ENCODE data around the gene ARID1A. TPM values are rescaled to one million over a fixed set of nuclear protein-coding genes. Genes with fewer than 3 reads are reported as not detected.

Gene ARID1A
- total and polyA plus RNA-seq, 9 of the 15 experiments (the other 6 are each of a cell fraction or from before 2014, with no cell fraction given): 8.3 to 88.3 (median 22.5) TPM

DNA sequence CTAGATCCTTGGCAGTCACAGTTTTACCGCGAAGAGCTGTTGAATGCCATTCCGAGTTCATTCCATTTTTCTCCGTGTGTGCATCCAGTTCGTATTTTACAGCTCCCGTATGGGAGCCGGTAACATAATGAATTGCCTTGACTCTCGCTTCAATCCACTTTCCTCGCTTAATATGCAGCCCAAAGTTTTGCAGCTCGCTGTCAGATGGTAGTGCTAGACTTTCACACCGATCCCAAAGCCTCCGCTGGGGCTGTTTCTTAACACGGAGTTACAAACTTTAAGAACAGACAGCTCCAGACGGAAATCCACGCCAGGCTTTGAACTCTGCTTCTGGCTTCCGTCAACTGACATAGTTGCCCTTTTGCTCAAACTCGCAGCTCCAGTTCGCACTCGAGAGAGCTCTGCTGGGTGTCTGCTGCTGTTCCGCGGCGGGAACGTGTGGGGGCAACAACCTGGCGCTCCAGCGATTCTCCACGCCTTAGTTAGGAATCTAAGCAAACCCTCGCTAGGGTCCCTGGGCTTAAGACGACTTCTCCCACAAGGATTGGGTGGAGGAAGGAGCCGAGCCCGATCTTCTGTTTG is 3.5 kb upstream of the ARID1A start (continued):
- TF ChIP-seq, protein P1, sequence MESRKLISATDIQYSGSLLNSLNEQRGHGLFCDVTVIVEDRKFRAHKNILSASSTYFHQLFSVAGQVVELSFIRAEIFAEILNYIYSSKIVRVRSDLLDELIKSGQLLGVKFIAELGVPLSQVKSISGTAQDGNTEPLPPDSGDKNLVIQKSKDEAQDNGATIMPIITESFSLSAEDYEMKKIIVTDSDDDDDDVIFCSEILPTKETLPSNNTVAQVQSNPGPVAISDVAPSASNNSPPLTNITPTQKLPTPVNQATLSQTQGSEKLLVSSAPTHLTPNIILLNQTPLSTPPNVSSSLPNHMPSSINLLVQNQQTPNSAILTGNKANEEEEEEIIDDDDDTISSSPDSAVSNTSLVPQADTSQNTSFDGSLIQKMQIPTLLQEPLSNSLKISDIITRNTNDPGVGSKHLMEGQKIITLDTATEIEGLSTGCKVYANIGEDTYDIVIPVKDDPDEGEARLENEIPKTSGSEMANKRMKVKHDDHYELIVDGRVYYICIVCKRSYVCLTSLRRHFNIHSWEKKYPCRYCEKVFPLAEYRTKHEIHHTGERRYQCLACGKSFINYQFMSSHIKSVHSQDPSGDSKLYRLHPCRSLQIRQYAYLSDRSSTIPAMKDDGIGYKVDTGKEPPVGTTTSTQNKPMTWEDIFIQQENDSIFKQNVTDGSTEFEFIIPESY (CRISPR knock-in tag; IDR thresholded peaks at IDR 0.05): 0 out of 2 replicates have a peak, but pooled peaks have one; percentile 41
- TF ChIP-seq ADNP (tag; IDR thresholded peaks at IDR 0.05): no peak
- no peak for TF ChIP-seq ZNF282 (CRISPR knock-in tag; IDR thresholded peaks at IDR 0.05)
- TF ChIP-seq ZNF384 (IDR thresholded peaks at IDR 0.05; ENCODE audit: low read depth, low read length): peak; percentile 6; the same call in 1 of the 2 replicates
- TF ChIP-seq SMAD4 (CRISPR knock-in tag; conservative IDR thresholded peaks at IDR 0.05): peak; percentile 82
- 0 out of 2 replicates have a peak, but pooled peaks have one; percentile 9 for TF ChIP-seq ZNF41 (CRISPR knock-in tag; conservative IDR thresholded peaks at IDR 0.05)
- no peak; the same call in 1 of the 2 replicates for TF ChIP-seq MAFF (IDR thresholded peaks at IDR 0.05; ENCODE audit: low read length)
- no peak for TF ChIP-seq ATF1 (CRISPR knock-in tag; IDR thresholded peaks at IDR 0.05)
- TF ChIP-seq ATF1 (tag; IDR thresholded peaks at IDR 0.05): peak; percentile 62
- TF ChIP-seq, protein P2, sequence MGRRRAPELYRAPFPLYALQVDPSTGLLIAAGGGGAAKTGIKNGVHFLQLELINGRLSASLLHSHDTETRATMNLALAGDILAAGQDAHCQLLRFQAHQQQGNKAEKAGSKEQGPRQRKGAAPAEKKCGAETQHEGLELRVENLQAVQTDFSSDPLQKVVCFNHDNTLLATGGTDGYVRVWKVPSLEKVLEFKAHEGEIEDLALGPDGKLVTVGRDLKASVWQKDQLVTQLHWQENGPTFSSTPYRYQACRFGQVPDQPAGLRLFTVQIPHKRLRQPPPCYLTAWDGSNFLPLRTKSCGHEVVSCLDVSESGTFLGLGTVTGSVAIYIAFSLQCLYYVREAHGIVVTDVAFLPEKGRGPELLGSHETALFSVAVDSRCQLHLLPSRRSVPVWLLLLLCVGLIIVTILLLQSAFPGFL (CRISPR knock-in tag; IDR thresholded peaks at IDR 0.05): 0 out of 2 replicates have a peak, but pooled peaks have one; percentile 18
- no peak for TF ChIP-seq ZNF217 (CRISPR knock-in tag; IDR thresholded peaks at IDR 0.05)
- peak; percentile 79 for TF ChIP-seq CXXC5 (CRISPR knock-in tag; IDR thresholded peaks at IDR 0.05)
- TF ChIP-seq TBL1XR1 (IDR thresholded peaks at IDR 0.05; ENCODE audit: low read length in 2 of 2): no peak
- TF ChIP-seq PHF20 (IDR thresholded peaks at IDR 0.05; ENCODE audit: partially characterized antibody): peak; percentile 44
- no peak for TF ChIP-seq NFIX (CRISPR knock-in tag; IDR thresholded peaks at IDR 0.05; ENCODE audit: low read depth)
- no peak for TF ChIP-seq ZNF444 (CRISPR knock-in tag; IDR thresholded peaks at IDR 0.05)
- TF ChIP-seq, protein P3, sequence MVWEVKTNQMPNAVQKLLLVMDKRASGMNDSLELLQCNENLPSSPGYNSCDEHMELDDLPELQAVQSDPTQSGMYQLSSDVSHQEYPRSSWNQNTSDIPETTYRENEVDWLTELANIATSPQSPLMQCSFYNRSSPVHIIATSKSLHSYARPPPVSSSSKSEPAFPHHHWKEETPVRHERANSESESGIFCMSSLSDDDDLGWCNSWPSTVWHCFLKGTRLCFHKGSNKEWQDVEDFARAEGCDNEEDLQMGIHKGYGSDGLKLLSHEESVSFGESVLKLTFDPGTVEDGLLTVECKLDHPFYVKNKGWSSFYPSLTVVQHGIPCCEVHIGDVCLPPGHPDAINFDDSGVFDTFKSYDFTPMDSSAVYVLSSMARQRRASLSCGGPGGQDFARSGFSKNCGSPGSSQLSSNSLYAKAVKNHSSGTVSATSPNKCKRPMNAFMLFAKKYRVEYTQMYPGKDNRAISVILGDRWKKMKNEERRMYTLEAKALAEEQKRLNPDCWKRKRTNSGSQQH (CRISPR knock-in tag; IDR thresholded peaks at IDR 0.05): no peak
- TF ChIP-seq SMARCC2 (IDR thresholded peaks at IDR 0.05; ENCODE audit: low read depth): peak; percentile 16; the same call in 1 of the 2 replicates
- TF ChIP-seq, protein P4, sequence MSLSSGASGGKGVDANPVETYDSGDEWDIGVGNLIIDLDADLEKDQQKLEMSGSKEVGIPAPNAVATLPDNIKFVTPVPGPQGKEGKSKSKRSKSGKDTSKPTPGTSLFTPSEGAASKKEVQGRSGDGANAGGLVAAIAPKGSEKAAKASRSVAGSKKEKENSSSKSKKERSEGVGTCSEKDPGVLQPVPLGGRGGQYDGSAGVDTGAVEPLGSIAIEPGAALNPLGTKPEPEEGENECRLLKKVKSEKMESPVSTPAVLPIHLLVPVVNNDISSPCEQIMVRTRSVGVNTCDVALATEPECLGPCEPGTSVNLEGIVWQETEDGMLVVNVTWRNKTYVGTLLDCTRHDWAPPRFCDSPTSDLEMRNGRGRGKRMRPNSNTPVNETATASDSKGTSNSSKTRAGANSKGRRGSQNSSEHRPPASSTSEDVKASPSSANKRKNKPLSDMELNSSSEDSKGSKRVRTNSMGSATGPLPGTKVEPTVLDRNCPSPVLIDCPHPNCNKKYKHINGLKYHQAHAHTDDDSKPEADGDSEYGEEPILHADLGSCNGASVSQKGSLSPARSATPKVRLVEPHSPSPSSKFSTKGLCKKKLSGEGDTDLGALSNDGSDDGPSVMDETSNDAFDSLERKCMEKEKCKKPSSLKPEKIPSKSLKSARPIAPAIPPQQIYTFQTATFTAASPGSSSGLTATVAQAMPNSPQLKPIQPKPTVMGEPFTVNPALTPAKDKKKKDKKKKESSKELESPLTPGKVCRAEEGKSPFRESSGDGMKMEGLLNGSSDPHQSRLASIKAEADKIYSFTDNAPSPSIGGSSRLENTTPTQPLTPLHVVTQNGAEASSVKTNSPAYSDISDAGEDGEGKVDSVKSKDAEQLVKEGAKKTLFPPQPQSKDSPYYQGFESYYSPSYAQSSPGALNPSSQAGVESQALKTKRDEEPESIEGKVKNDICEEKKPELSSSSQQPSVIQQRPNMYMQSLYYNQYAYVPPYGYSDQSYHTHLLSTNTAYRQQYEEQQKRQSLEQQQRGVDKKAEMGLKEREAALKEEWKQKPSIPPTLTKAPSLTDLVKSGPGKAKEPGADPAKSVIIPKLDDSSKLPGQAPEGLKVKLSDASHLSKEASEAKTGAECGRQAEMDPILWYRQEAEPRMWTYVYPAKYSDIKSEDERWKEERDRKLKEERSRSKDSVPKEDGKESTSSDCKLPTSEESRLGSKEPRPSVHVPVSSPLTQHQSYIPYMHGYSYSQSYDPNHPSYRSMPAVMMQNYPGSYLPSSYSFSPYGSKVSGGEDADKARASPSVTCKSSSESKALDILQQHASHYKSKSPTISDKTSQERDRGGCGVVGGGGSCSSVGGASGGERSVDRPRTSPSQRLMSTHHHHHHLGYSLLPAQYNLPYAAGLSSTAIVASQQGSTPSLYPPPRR (CRISPR knock-in tag; IDR thresholded peaks at IDR 0.05; ENCODE audit: borderline replicate concordance): no peak

Measured in K562 (cell line).